Skeletal muscle satellite cell (primary cell): ENCODE measurements around the gene CD300LB.

ENCODE experiments used
- H3K27me3 ChIP-seq: 2 replicates; pipeline ENCODE4 v1.7.0; 2013; ENCODE audit warnings: low read length; ENCODE audit not compliant: control insufficient read depth, insufficient read depth
- H3K36me3 ChIP-seq: 2 replicates; pipeline ENCODE4 v1.7.0; 2013; ENCODE audit warnings: mild to moderate bottlenecking, control low read depth, low read length; ENCODE audit not compliant: insufficient read depth
- H3K4me1 ChIP-seq: 2 replicates; pipeline ENCODE4 v1.7.0; 2013; ENCODE audit warnings: low read length; ENCODE audit not compliant: control insufficient read depth, insufficient read depth
- H3K4me2 ChIP-seq: 2 replicates; pipeline ENCODE4 v1.7.0; 2013; ENCODE audit warnings: mild to moderate bottlenecking, low read length
- H3K4me3 ChIP-seq: 2 replicates; pipeline ENCODE4 v1.7.0; 2013; ENCODE audit warnings: low read length
- H3K9ac ChIP-seq: 2 replicates; pipeline ENCODE4 v1.7.0; 2013; ENCODE audit warnings: mild to moderate bottlenecking, low read depth, low read length, moderate library complexity
- H3K9me3 ChIP-seq: replicated peaks from 2 replicates; pipeline ENCODE4 v1.7.0; 2013; ENCODE audit warnings: mild to moderate bottlenecking, control low read depth, low read length

Gene CD300LB

GRCh38 chr17:74536890-74537289 is 5.6 kb upstream of the CD300LB start:
- H3K9ac ChIP-seq, result no peak overlapping the region

GRCh38 chr17:74532115-74532514 is 840 bp upstream of the CD300LB start:
- Histone ChIP-seq H3K9ac (no peak overlapping the region), H3K4me3 (no peak overlapping the region), H3K4me1 (no peaks in the 10 kb centered on the region), H3K27me3 (no peaks in the 10 kb centered on the region), H3K36me3 (no peaks in the 10 kb centered on the region), H3K9me3 (no peaks in the 10 kb centered on the region), H3K4me2 (no peak overlapping the region)

More at GRCh38 chr17:74536890-74537289, 5.6 kb upstream of the CD300LB start:
- no peaks in the 10 kb centered on the region for H3K27me3 ChIP-seq
- no peaks in the 10 kb centered on the region for H3K4me1 ChIP-seq
- H3K4me2 ChIP-seq, result no peak overlapping the region
- H3K36me3 ChIP-seq, result no peaks in the 10 kb centered on the region
- H3K9me3 ChIP-seq, result no peaks in the 10 kb centered on the region
- H3K4me3 ChIP-seq, result no peak overlapping the region

DNA sequence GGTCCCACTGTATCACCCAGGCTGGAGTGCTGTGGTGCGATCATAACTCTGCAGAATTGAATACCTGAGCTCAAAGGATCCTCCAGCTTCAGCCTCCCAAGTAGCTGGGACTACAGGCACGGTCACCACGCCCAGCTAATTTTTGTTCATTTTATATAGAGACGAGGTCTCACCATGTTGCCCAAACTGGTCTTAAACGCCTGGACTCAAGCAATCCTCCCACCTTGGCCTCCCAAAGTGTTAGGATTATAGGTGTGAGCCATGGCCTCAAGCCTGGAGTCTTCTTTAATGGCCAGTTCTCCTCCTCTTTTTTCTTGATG is 484 bp downstream of the CD300LB start:
- H3K4me2 ChIP-seq, result no peak overlapping the region
- no peaks in the 10 kb centered on the region for H3K36me3 ChIP-seq
- no peaks in the 10 kb centered on the region for H3K27me3 ChIP-seq
- H3K9me3 ChIP-seq, result no peaks in the 10 kb centered on the region
- H3K9ac ChIP-seq, result no peak overlapping the region
- H3K4me1 ChIP-seq, result no peaks in the 10 kb centered on the region
- H3K4me3 ChIP-seq, result no peak overlapping the region

DNA sequence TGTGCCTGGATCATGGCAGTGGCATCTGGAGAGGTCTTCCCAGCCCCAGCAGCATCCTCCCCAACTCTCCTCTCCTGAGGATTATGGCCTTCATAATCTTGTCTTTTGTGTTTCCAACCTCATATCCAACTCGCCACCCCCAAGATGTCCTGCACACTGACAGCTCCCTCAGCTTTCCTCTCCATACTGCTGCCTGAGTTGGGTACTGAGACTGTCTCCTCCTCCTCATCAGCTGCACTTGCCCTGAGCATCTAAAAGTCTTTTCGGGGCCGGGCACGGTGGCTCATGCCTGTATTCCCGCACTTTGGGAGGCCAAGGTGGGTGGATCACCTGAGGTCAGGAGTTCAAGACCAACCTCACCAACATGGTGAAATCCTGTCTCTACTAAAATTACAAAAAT is 2.0 kb downstream of the CD300LB start:
- Histone ChIP-seq H3K4me2 (no peak overlapping the region), H3K27me3 (no peaks in the 10 kb centered on the region), H3K9me3 (no peaks in the 10 kb centered on the region), H3K4me1 (no peaks in the 10 kb centered on the region), H3K9ac (no peak overlapping the region), H3K4me3 (no peak overlapping the region), H3K36me3 (no peaks in the 10 kb centered on the region)

DNA sequence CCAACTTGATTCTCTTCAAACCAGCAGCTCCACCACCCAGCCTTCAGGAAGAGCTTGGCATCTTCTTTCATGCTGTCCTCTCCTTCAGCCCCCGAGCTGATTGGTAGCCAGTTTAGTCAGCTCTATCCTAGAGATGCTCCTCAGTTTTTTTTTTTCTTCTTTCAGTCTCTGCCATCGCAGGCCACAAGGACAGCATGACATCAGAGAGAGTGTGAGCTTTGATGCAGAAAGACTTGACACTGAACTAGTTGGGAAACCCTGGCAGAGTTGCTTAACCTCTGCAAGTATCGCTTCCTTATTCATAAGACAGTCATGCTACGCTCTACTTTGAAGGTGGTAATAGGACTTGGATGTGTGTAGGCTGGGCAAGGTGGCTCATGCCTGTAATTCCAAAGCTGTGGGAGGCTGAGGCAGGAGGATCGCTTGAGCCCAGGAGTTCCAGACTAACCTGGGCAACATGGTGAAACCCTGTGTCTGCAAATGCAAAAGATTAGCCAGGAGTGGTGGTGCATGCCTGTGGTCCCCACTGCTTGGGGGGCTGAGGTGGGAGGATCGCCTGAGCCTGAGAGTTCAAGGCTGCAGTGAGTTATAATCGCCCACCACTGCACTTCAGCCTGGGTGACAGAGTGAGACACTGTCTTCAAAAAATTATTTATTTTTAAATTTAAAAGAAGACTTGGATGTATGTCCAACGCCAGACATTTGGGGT is 2.6 kb downstream of the CD300LB start:
- no peak overlapping the region for H3K9ac ChIP-seq
- no peaks in the 10 kb centered on the region for H3K27me3 ChIP-seq
- no peaks in the 10 kb centered on the region for H3K4me1 ChIP-seq
- no peaks in the 10 kb centered on the region for H3K9me3 ChIP-seq
- H3K4me2 ChIP-seq, result no peak overlapping the region
- no peaks in the 10 kb centered on the region for H3K36me3 ChIP-seq
- no peak overlapping the region for H3K4me3 ChIP-seq

GRCh38 chr17:74527756-74528155 is 3.5 kb downstream of the CD300LB start:
- no peak overlapping the region for H3K4me2 ChIP-seq
- no peaks in the 10 kb centered on the region for H3K27me3 ChIP-seq
- H3K4me1 ChIP-seq, result no peaks in the 10 kb centered on the region
- no peak overlapping the region for H3K4me3 ChIP-seq
- no peaks in the 10 kb centered on the region for H3K36me3 ChIP-seq
- no peaks in the 10 kb centered on the region for H3K9me3 ChIP-seq
- H3K9ac ChIP-seq, result no peak overlapping the region

DNA sequence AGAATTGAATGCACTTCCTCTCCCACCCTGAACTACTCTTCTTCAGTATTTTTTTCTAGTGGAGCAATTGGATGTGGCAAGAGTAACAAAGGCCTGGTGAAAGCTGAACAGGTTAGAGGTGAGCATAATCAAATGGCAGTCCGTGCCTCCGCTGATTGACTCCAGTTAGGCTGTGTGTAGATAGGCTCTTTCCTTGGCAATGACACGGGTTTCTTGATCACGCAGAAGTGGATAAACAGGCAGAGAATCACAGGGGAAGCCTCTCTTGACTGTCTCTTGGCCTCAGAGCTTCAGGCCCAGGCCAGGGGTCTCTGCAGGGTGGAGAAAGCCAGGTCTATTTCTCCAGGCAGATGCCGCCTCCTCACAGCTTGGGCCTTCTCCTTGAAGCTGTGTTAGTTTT is 4.2 kb downstream of the CD300LB start:
- Histone ChIP-seq H3K4me2 (no peak overlapping the region), H3K4me1 (no peaks in the 10 kb centered on the region), H3K9ac (no peak overlapping the region), H3K9me3 (no peaks in the 10 kb centered on the region), H3K27me3 (no peaks in the 10 kb centered on the region), H3K4me3 (no peak overlapping the region), H3K36me3 (no peaks in the 10 kb centered on the region)

GRCh38 chr17:74526681-74527080 is 4.6 kb downstream of the CD300LB start:
- H3K9ac ChIP-seq, result no peak overlapping the region
- no peaks in the 10 kb centered on the region for H3K9me3 ChIP-seq
- H3K27me3 ChIP-seq, result no peaks in the 10 kb centered on the region
- H3K36me3 ChIP-seq, result no peaks in the 10 kb centered on the region
- H3K4me3 ChIP-seq, result no peak overlapping the region
- no peak overlapping the region for H3K4me2 ChIP-seq
- no peaks in the 10 kb centered on the region for H3K4me1 ChIP-seq

GRCh38 chr17:74525781-74526288 is 5.4 kb downstream of the CD300LB start:
- Histone ChIP-seq H3K36me3 (no peaks in the 10 kb centered on the region), H3K9ac (no peak overlapping the region), H3K4me2 (no peak overlapping the region), H3K9me3 (no peaks in the 10 kb centered on the region), H3K4me1 (no peaks in the 10 kb centered on the region), H3K27me3 (no peaks in the 10 kb centered on the region), H3K4me3 (no peak overlapping the region)

GRCh38 chr17:74525465-74525725 is 5.9 kb downstream of the CD300LB start:
- Histone ChIP-seq H3K4me3 (no peak overlapping the region), H3K9ac (no peak overlapping the region), H3K36me3 (no peaks in the 10 kb centered on the region), H3K27me3 (no peaks in the 10 kb centered on the region), H3K9me3 (no peaks in the 10 kb centered on the region), H3K4me1 (no peaks in the 10 kb centered on the region), H3K4me2 (no peak overlapping the region)

- Histone ChIP-seq H3K9me3 (no peaks in the 10 kb centered on the region), H3K4me1 (no peaks in the 10 kb centered on the region), H3K4me2 (no peak overlapping the region), H3K27me3 (no peaks in the 10 kb centered on the region), H3K36me3 (no peaks in the 10 kb centered on the region), H3K9ac (no peak overlapping the region), H3K4me3 (no peak overlapping the region)
These were observed 6.4 kb downstream of the CD300LB start for GRCh38 chr17:74524653-74525464.

- H3K9me3 ChIP-seq, result no peaks in the 10 kb centered on the region
- H3K4me1 ChIP-seq, result no peaks in the 10 kb centered on the region
- no peak overlapping the region for H3K4me3 ChIP-seq
- H3K4me2 ChIP-seq, result no peak overlapping the region
- no peak overlapping the region for H3K9ac ChIP-seq
- no peaks in the 10 kb centered on the region for H3K27me3 ChIP-seq
- H3K36me3 ChIP-seq, result no peaks in the 10 kb centered on the region
These were observed 8.0 kb downstream of the CD300LB start for GRCh38 chr17:74523308-74523707.
